Cerebellar nuclear complex (tissue), 1 donor: Measurements from ENCODE around the gene SMOC2.

Experiments
- DNase-seq, 2 experiments: peaks; one replicate each; lab custom pipeline; 2025; lab: John Stamatoyannopoulos, UW

The SMOC2 gene

GRCh38 chr6:168574075-168574698, 133.2 kb downstream of the SMOC2 start:
- no peak for DNase-seq

GRCh38 chr6:168574699-168575195, 133.8 kb downstream of the SMOC2 start:
- DNase-seq, result no peak

- DNase-seq, result no peak
Measured at GRCh38 chr6:168575346-168576098, 134.5 kb downstream of the SMOC2 start.

GRCh38 chr6:168576388-168576787, 135.4 kb downstream of the SMOC2 start:
- DNase-seq, result no peak

GRCh38 chr6:168577496-168577895, 136.5 kb downstream of the SMOC2 start:
- DNase-seq, result no peak

GRCh38 chr6:168578036-168578435, 137.1 kb downstream of the SMOC2 start:
- no peak for DNase-seq

GRCh38 chr6:168581236-168581635, 140.3 kb downstream of the SMOC2 start:
- DNase-seq, result no peak

GRCh38 chr6:168581706-168582105, 140.7 kb downstream of the SMOC2 start:
- DNase-seq, result no peak

GRCh38 chr6:168582571-168582981, 141.6 kb downstream of the SMOC2 start:
- no peak for DNase-seq

GRCh38 chr6:168583126-168583525, 142.1 kb downstream of the SMOC2 start:
- DNase-seq, result no peak

GRCh38 chr6:168583821-168584220, 142.8 kb downstream of the SMOC2 start:
- DNase-seq, result no peak

GRCh38 chr6:168584249-168584648, 143.3 kb downstream of the SMOC2 start:
- no peak for DNase-seq

- DNase-seq, result no peak
Measured at GRCh38 chr6:168584671-168585070, 143.7 kb downstream of the SMOC2 start.

GRCh38 chr6:168585441-168585840, 144.5 kb downstream of the SMOC2 start:
- no peak for DNase-seq

GRCh38 chr6:168589275-168589674, 148.3 kb downstream of the SMOC2 start:
- no peak for DNase-seq

GRCh38 chr6:168590406-168590805, 149.4 kb downstream of the SMOC2 start:
- DNase-seq, result no peak

GRCh38 chr6:168596344-168596743, 155.4 kb downstream of the SMOC2 start:
- DNase-seq, result no peak

GRCh38 chr6:168597471-168597875, 156.5 kb downstream of the SMOC2 start:
- no peak for DNase-seq

- DNase-seq, result no peak
Measured at GRCh38 chr6:168598251-168599117, 157.5 kb downstream of the SMOC2 start.

- no peak for DNase-seq
Measured at GRCh38 chr6:168599118-168599494, 158.1 kb downstream of the SMOC2 start.

- DNase-seq, result no peak
Measured at GRCh38 chr6:168599769-168600330, 158.9 kb downstream of the SMOC2 start.

GRCh38 chr6:168600381-168600780, 159.4 kb downstream of the SMOC2 start:
- DNase-seq, result no peak
